Measurements from ENCODE around the gene AKT2.

AKT2 gene

DNA sequence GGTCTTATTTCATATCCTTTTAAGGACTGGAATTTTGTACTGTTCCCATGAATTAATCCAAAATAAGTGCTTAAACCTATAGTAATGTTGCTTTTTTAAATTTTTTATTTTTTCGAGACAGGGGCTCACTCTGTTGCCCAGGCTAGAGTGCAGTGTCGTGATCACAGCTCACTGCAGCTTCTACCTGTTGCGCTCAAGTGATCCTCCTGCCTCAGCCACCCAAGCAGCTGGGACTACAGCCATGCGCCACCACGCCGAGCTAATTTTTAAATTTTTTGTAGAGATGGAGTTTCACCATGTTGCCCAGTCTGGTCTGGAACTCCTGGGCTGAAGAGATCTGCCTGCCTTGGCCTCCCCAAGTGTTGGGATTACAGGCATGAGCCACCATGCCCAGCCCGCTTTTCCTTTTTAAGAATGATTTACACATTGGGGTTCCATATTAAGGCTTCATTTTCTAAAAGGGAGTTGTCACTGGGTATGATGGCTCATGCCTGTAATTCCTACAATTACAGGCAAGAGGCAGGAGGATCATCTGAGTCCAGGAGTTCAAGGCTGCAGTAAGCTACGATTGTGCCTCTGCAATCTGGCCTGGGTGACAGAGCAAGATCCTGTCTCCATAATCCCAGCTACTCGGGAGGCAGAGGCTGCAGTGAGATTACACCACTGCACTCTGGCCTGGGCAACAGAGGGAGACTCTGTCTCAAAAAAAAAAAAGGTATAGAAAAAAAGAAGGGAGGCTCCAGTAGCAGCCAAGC is 28.3 kb upstream of the AKT2 start:
- H3K27ac ChIP-seq = no peak overlapping the region
- no peak for DNase-seq (ENCODE audit: low spot score)
- H3K4me3 ChIP-seq = no peak overlapping the region
- TF ChIP-seq CTCF (IDR thresholded peaks at IDR 0.05) = no peak

DNA sequence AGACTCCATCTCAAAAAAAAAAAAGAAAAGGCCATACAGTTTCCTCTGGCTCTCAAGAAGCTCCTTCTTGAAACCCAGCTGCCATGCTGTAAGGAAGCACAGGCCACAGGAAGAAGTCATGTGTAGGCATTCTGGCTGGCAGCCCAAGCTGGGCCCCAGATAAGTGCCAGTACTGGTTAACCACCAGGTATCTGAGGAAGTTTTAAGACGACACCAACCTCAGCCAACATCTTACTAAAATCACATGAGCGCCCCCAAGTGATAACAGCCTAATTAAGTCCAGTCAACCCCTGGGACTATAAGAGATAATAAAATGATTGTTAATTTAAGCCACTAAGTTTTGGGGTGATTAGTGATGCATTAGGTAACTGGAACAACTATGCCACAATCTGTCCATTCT is 27.4 kb upstream of the AKT2 start:
- H3K27ac ChIP-seq = no peak overlapping the region
- no peak overlapping the region for H3K4me3 ChIP-seq
- DNase-seq (ENCODE audit: low spot score) = no peak
- no peak for TF ChIP-seq CTCF (IDR thresholded peaks at IDR 0.05)

DNA sequence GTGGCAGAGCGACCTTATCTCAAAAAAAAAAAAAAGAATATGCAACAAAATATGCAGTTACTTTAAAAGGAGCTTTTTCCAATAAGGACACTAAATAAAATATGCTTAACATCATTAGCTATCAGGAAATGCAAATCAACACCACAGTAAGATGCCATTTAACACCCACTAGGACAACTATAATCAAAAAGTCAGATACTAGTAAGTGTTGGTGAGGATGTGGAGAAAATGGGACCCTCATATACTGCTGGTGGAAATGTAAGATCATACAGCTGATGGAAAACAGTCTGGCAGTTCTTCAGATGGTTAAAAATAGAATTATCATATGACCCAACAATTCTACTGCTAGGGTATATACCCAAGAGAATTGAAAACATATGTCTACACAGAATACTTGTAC is 24.5 kb upstream of the AKT2 start:
- Histone ChIP-seq H3K27ac (no peak overlapping the region), H3K4me3 (no peak overlapping the region)
- no peak for TF ChIP-seq CTCF (IDR thresholded peaks at IDR 0.05)
- no peak for DNase-seq (ENCODE audit: low spot score)

DNA sequence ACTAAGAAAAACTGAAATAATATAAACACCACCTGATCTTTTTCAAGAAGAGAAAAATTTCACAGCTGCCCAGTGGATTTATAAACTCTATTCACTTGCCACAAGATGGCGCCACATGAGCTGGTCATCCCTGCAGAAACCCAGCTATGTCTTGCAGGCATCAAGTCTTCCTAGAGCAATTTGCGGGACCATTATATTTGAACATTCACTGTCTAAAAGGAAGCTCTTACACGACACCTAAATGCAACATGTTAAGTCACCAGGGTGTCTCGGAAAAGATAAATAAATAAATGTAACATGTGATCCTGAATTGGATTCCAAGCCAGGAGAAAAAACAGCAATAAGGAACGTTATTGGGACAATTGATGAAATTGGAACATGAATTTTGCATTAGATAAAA is 20.3 kb upstream of the AKT2 start:
- Histone ChIP-seq H3K27ac (no peak overlapping the region), H3K4me3 (no peak overlapping the region)
- peak; percentile 58 for TF ChIP-seq CTCF (IDR thresholded peaks at IDR 0.05)
- no peak for DNase-seq (ENCODE audit: low spot score)

DNA sequence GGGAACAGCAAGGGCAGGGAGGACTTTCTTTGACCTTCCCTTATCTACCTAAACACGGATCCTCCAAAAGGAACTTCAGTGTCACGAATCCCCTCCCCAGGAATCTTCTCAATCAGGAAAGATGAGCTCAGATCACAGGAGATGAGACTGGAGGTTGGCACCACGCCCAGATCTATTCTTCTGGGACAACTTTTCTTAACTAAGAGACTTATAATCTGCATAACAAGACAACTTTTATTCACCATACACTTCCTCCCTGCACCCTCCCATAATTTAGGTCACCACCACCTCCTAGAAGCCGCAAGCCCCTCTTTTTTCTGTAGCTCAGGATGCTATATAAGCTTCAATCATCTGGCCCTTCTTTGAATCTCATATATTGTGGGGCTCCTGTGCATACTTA is 19.2 kb upstream of the AKT2 start:
- Histone ChIP-seq H3K4me3 (no peak overlapping the region), H3K27ac (no peak overlapping the region)
- DNase-seq (ENCODE audit: low spot score) = no peak
- no peak for TF ChIP-seq CTCF (IDR thresholded peaks at IDR 0.05)

- no peak for DNase-seq (ENCODE audit: low spot score)
- H3K4me3 ChIP-seq = no peak overlapping the region
- TF ChIP-seq CTCF (IDR thresholded peaks at IDR 0.05) = no peak
- H3K27ac ChIP-seq = no peak overlapping the region
These were observed 18.6 kb upstream of the AKT2 start for GRCh38 chr19:40303765-40304164.

DNA sequence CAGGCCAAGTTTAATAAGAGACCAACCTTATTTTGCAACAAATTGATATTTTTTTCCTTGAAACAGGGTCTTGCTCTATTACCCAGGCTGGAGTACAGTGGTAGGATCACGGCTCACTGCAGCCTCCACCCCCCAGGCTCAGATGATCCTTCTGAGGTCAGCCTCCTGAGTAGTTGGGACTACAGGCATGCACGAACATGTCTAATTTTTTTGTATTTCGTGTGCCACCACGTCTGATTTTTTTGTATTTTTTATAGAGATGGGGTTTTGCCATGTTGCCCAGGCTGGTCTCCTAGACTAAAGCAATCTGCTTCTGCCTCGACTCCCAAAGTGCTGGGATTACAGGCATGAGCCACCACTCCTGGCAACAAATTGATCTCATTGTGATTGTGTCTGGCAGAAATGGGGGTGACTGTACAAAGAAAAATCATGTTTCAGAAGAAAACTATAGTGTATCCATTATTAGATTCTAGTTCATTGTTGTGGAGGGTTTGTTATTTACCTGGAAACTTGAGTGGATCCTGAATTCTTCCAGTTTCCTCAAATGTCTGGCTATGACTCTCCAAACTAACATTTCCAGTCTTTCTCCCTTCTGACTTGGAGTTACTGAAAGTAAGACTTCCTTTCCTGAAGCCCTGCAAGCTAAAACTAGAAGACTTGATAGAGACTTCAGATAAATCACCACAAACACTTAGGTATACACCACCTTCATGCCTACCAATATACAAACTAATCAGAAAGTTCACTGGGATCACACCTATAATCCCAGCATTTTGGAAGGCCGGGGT is 17.3 kb upstream of the AKT2 start:
- Histone ChIP-seq H3K4me3 (no peak overlapping the region), H3K27ac (no peak overlapping the region)
- DNase-seq (ENCODE audit: low spot score) = no peak
- no peak for TF ChIP-seq CTCF (IDR thresholded peaks at IDR 0.05)

Measured in coronary artery (tissue), 2 donors.